Keratinocyte (primary cell): ENCODE data around the gene NOS3. TPM values are rescaled to one million over a fixed set of nuclear protein-coding genes. Genes with fewer than 3 reads are reported as not detected.

Source experiments
- DNase-seq: peaks from one replicate; pipeline ENCODE4 v3.0.0-alpha.2; 2011; ENCODE audit warnings: low read depth, missing footprints, low spot score
- FAIRE-seq: peaks from 2 replicates; lab custom pipeline; 2011; peaks lifted over from hg19 to GRCh38; lab: Jason Lieb, UNC
- H2AFZ ChIP-seq: 2 replicates; pipeline ENCODE4 v1.6.0; 2012; ENCODE audit warnings: low read length, control low read depth, inconsistent platforms; ENCODE audit not compliant: control insufficient read depth
- H3K27ac ChIP-seq: 2 replicates; pipeline ENCODE4 v1.5.1; 2011; ENCODE audit warnings: low read length; ENCODE audit not compliant: control insufficient read depth, insufficient read depth
- H3K27me3 ChIP-seq: 3 replicates; pipeline ENCODE4 v1.6.0; 2011; ENCODE audit warnings: low read length; ENCODE audit not compliant: control insufficient read depth, insufficient read depth; ENCODE audit errors: extremely low read depth
- H3K36me3 ChIP-seq, 2 experiments: 2 replicates in 1 of 2; 3 replicates in 1 of 2; pipeline ENCODE4 v1.5.1; 2011; ENCODE audit warnings: low read length in 2 of 2, mild to moderate bottlenecking in 1 of 2; ENCODE audit not compliant: control insufficient read depth in 2 of 2, insufficient read depth in 2 of 2; ENCODE audit errors: extremely low read depth in 1 of 2
- H3K4me1 ChIP-seq: 3 replicates; pipeline ENCODE4 v1.5.1; 2011; ENCODE audit warnings: low read length; ENCODE audit not compliant: control insufficient read depth, insufficient read depth; ENCODE audit errors: extremely low read depth
- H3K4me2 ChIP-seq: 3 replicates; pipeline ENCODE4 v1.6.0; 2011; ENCODE audit warnings: low read depth, low read length; ENCODE audit not compliant: control insufficient read depth, insufficient read depth; ENCODE audit errors: extremely low read depth
- H3K4me3 ChIP-seq, 3 experiments: fragments of 200-600 bp in 1 of 3; sonication (generic) in 1 of 3; 2 replicates in 2 of 3; 3 replicates in 1 of 3; pipeline ENCODE4 v1.5.1; 2011 to 2016; ENCODE audit warnings: low read length in 3 of 3, mild to moderate bottlenecking in 3 of 3, control low read depth in 2 of 3, inconsistent platforms in 1 of 3, low read depth in 1 of 3, mixed read lengths in 1 of 3, mixed run types in 1 of 3, moderate library complexity in 1 of 3; ENCODE audit not compliant: control insufficient read depth in 2 of 3, insufficient read depth in 2 of 3; ENCODE audit errors: extremely low read depth in 1 of 3
- H3K79me2 ChIP-seq: 2 replicates; pipeline ENCODE4 v1.6.0; 2012; ENCODE audit warnings: low read length; ENCODE audit not compliant: control insufficient read depth, insufficient read depth
- H3K9ac ChIP-seq: 3 replicates; pipeline ENCODE4 v1.6.0; 2011; ENCODE audit warnings: low read length; ENCODE audit not compliant: control insufficient read depth, insufficient read depth; ENCODE audit errors: extremely low read depth
- H3K9me1 ChIP-seq: 3 replicates; pipeline ENCODE4 v1.6.0; 2011; ENCODE audit warnings: low read length; ENCODE audit not compliant: control insufficient read depth, insufficient read depth; ENCODE audit errors: extremely low read depth
- H3K9me3 ChIP-seq: 2 replicates; pipeline ENCODE4 v1.5.1; 2012; ENCODE audit warnings: low read depth, low read length; ENCODE audit not compliant: control insufficient read depth
- H4K20me1 ChIP-seq: 3 replicates; pipeline ENCODE4 v1.6.0; 2011; ENCODE audit warnings: low read length; ENCODE audit not compliant: control insufficient read depth, insufficient read depth; ENCODE audit errors: extremely low read depth
- EZH2 ChIP-seq: IDR thresholded peaks from one replicate; pipeline ENCODE4 v1.6.1; 2012; ENCODE audit warnings: inconsistent platforms, mild to moderate bottlenecking, low read length, moderate library complexity
- dilution Hi-C: fragments of 300-500 bp; cut with MboI; formaldehyde crosslinking; loops from one replicate; pipeline ENCODE4 v1.7.0; 2020; ENCODE audit warnings: low sequenced_read_pairs; ENCODE audit not compliant: extremely low pct_ligation_motif_present
- polyA plus RNA-seq, 5 experiments: library from polyadenylated mRNA; depleted of rRNA in 3 of 5; stranded (reverse) in 3 of 5; stranded (forward) in 1 of 5; unstranded in 1 of 5; fragments of >200 nt; gene quantifications; 1 replicate in 1 of 5; 2 replicates in 3 of 5; 3 replicates in 1 of 5; pipeline versions ENCODE4 v1.2.1 to v1.2.3, GENCODE V29; 2011 to 2012; ENCODE audit warnings: missing spikeins in 2 of 5, low read depth in 1 of 5, low replicate concordance in 1 of 5
- TF ChIP-seq, protein P1 (sequence below), 3 experiments: IDR thresholded peaks in 1 of 3; conservative IDR thresholded peaks in 1 of 3; optimal IDR thresholded peaks in 1 of 3; 2 replicates in 2 of 3; 3 replicates in 1 of 3; pipeline versions ENCODE3 to v1.5.1; 2011; ENCODE audit warnings: low read length in 3 of 3, mild to moderate bottlenecking in 3 of 3, moderate library complexity in 2 of 3, control low read depth in 1 of 3, inconsistent platforms in 1 of 3; ENCODE audit not compliant: insufficient read depth in 2 of 3; ENCODE audit errors: extremely low read depth in 1 of 3

The NOS3 gene
- polyA plus RNA-seq, 1 donor (not counting 4 experiments of a cell fraction or from before 2014, with no cell fraction given), result 0.77 TPM

DNA sequence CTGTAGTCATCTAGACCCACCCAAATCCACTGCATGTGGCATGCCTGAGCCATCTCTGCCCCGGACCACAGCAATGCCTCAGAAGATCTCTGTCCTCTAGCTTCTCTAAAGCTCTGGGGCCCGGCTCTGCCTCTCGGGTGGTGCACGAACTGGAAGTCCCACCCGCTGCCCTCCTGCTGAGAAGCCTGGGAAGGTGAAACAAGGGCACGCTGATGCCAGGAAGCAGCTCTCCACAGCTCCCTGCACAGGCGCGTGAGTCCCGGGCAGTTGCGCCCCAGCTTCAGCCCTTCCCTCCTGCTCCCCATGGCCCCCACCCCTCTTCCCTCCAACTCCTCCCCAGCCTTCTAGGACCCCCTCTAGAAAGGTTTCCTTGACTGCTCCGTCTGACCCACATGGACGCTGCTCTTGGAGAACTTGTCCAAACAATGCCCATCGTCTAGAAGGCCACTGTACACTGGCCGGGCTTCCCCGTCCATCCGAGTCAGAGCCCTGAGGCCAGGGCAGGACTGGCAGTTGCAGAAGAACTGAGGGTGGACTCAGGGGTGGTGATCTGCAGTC, 25.5 kb upstream of the NOS3 start:
- Histone ChIP-seq H2AFZ (no peak overlapping the region), H3K27ac (no peak overlapping the region), H3K36me3 (no peaks in the 10 kb centered on the region), H3K4me1 (no peaks in the 10 kb centered on the region), H3K27me3 (peaks cover 44% of the 10 kb centered on the region), H3K79me2 (no peaks in the 10 kb centered on the region), H3K9me3 (no peaks in the 10 kb centered on the region), H3K9ac (no peak overlapping the region), H4K20me1 (no peaks in the 10 kb centered on the region), H3K4me2 (no peak overlapping the region), H3K9me1 (no peaks in the 10 kb centered on the region), H3K4me3 (no peak overlapping the region)
- TF ChIP-seq EZH2, result no peak
- TF ChIP-seq, protein P1, sequence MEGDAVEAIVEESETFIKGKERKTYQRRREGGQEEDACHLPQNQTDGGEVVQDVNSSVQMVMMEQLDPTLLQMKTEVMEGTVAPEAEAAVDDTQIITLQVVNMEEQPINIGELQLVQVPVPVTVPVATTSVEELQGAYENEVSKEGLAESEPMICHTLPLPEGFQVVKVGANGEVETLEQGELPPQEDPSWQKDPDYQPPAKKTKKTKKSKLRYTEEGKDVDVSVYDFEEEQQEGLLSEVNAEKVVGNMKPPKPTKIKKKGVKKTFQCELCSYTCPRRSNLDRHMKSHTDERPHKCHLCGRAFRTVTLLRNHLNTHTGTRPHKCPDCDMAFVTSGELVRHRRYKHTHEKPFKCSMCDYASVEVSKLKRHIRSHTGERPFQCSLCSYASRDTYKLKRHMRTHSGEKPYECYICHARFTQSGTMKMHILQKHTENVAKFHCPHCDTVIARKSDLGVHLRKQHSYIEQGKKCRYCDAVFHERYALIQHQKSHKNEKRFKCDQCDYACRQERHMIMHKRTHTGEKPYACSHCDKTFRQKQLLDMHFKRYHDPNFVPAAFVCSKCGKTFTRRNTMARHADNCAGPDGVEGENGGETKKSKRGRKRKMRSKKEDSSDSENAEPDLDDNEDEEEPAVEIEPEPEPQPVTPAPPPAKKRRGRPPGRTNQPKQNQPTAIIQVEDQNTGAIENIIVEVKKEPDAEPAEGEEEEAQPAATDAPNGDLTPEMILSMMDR (optimal IDR thresholded peaks at IDR 0.05 in 1 of 3, IDR thresholded peaks at IDR 0.05 in 1 of 3, conservative IDR thresholded peaks at IDR 0.05 in 1 of 3; ENCODE audit: extremely low read depth in 1 of 3, insufficient read depth in 2 of 3, low read length in 3 of 3), result no peak
- DNase-seq, result no peak
- dilution Hi-C loops, result no loop called here
- FAIRE-seq, result no peak

DNA sequence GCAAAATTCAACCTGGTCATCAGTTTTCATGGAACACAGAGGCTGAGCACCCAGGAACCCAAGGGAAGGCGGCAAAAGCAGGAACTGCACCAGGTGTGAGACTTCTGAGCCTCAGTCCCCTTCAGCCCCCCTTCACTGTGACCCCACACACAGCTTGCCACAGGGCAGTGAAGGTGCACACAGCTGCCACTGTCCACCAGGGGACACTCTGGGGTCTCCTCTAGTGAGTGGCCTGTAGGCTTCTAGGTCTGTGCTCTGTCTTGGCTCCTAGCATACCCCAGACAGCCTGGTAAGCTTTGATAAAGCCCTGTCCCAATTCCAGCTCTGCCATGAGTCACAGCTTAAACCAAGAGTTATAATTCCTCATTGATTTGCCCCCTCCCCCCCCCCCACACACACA, 24.8 kb upstream of the NOS3 start:
- H3K4me3 ChIP-seq, result no peak overlapping the region
- H2AFZ ChIP-seq, result no peak overlapping the region
- H3K9ac ChIP-seq, result no peak overlapping the region
- no peaks in the 10 kb centered on the region for H4K20me1 ChIP-seq
- peaks cover 43% of the 10 kb centered on the region for H3K27me3 ChIP-seq
- no peaks in the 10 kb centered on the region for H3K36me3 ChIP-seq
- no peak overlapping the region for H3K27ac ChIP-seq
- no peaks in the 10 kb centered on the region for H3K9me3 ChIP-seq
- no peaks in the 10 kb centered on the region for H3K9me1 ChIP-seq
- H3K4me1 ChIP-seq, result no peaks in the 10 kb centered on the region
- H3K79me2 ChIP-seq, result no peaks in the 10 kb centered on the region
- TF ChIP-seq EZH2, result no peak
- TF ChIP-seq, protein P1 (optimal IDR thresholded peaks at IDR 0.05 in 1 of 3, IDR thresholded peaks at IDR 0.05 in 1 of 3, conservative IDR thresholded peaks at IDR 0.05 in 1 of 3; ENCODE audit: extremely low read depth in 1 of 3, insufficient read depth in 2 of 3, low read length in 3 of 3), result peak in 2 of 3 experiments; percentile 6 to 21
- H3K4me2 ChIP-seq, result no peak overlapping the region
- dilution Hi-C loops, result no loop called here
- no peak for FAIRE-seq
- DNase-seq, result no peak
